Measurements from ENCODE around the gene ATOX1.
A peak's percentile ranks its signal among the peaks of the same experiment; 100 is the strongest.

The ATOX1 gene

DNA sequence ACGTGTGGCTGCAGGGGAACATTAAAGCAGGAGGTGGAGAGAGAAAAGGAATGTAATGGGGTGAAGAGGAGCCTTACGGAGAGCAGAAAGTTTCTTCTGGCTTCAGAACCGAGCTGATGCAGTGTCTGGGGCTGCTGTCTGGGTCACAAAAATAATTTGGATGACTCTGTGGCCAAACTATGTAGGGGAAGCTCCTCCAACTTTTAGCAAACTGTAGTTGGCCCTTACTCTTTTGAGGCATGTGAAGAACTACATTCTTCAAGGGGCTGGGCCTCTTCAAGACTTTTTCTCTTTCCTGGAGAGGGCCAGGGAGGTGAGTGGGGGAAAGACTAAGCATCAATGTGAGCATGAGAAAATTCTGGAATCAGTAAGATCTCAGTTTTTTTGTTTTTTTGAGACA is 39.8 kb downstream of the ATOX1 start:
- Mint-ChIP-seq H3K4me1 (peaks cover 22% of the 10 kb centered on the region), H3K27me3 (ENCODE audit: low read depth, poor library complexity) (peaks cover 2% of the 10 kb centered on the region), H3K27ac (no peak overlapping the region), H3K36me3 (ENCODE audit: low read depth) (peaks cover 5% of the 10 kb centered on the region), H3K9me3 (peaks cover 15% of the 10 kb centered on the region), H3K4me3 (no peak overlapping the region)
- TF ChIP-seq, protein P1, sequence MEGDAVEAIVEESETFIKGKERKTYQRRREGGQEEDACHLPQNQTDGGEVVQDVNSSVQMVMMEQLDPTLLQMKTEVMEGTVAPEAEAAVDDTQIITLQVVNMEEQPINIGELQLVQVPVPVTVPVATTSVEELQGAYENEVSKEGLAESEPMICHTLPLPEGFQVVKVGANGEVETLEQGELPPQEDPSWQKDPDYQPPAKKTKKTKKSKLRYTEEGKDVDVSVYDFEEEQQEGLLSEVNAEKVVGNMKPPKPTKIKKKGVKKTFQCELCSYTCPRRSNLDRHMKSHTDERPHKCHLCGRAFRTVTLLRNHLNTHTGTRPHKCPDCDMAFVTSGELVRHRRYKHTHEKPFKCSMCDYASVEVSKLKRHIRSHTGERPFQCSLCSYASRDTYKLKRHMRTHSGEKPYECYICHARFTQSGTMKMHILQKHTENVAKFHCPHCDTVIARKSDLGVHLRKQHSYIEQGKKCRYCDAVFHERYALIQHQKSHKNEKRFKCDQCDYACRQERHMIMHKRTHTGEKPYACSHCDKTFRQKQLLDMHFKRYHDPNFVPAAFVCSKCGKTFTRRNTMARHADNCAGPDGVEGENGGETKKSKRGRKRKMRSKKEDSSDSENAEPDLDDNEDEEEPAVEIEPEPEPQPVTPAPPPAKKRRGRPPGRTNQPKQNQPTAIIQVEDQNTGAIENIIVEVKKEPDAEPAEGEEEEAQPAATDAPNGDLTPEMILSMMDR (IDR thresholded peaks at IDR 0.05), result no peak
- DNase-seq, result no peak

GRCh38 chr5:151718153-151718552 is 40.3 kb downstream of the ATOX1 start:
- no peak for DNase-seq
- H3K27ac Mint-ChIP-seq, result no peak overlapping the region
- no peak overlapping the region for H3K4me3 Mint-ChIP-seq
- TF ChIP-seq, protein P1 (IDR thresholded peaks at IDR 0.05), result no peak
- H3K9me3 Mint-ChIP-seq, result peaks cover 18% of the 10 kb centered on the region
- H3K4me1 Mint-ChIP-seq, result peaks cover 22% of the 10 kb centered on the region
- peaks cover 2% of the 10 kb centered on the region for H3K27me3 Mint-ChIP-seq (ENCODE audit: low read depth, poor library complexity)
- peaks cover 5% of the 10 kb centered on the region for H3K36me3 Mint-ChIP-seq (ENCODE audit: low read depth)

DNA sequence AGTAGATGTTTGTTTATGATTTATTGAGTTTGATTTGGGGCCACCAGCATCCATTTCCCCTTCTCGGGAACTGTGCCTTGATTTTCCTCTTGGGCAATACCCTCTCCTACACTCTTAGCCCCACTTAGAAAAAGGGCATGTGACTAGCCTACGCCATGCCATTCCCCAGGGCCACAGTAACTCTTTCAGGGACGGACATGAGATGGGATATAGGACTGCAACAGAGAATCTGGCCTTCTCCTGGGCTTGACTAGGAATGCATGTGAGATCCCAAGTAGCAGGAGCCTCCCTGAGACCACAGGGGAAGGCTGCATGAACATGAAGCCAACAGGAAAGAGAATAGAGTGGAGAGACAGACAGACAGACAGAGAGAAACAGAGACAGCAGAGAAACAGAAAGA is 41.0 kb downstream of the ATOX1 start:
- peak overlapping the region; percentile 2 for H3K27ac Mint-ChIP-seq
- H3K4me1 Mint-ChIP-seq, result peaks cover 22% of the 10 kb centered on the region
- peaks cover 24% of the 10 kb centered on the region for H3K9me3 Mint-ChIP-seq
- H3K4me3 Mint-ChIP-seq, result no peak overlapping the region
- H3K36me3 Mint-ChIP-seq (ENCODE audit: low read depth), result peaks cover 5% of the 10 kb centered on the region
- peaks cover 2% of the 10 kb centered on the region for H3K27me3 Mint-ChIP-seq (ENCODE audit: low read depth, poor library complexity)
- TF ChIP-seq, protein P1 (IDR thresholded peaks at IDR 0.05), result no peak
- no peak for DNase-seq

- no peak for DNase-seq
- Mint-ChIP-seq H3K36me3 (ENCODE audit: low read depth) (no peaks in the 10 kb centered on the region), H3K4me3 (no peak overlapping the region), H3K27me3 (ENCODE audit: low read depth, poor library complexity) (no peaks in the 10 kb centered on the region), H3K4me1 (peaks cover 22% of the 10 kb centered on the region), H3K9me3 (peaks cover 19% of the 10 kb centered on the region), H3K27ac (no peak overlapping the region)
- TF ChIP-seq, protein P1 (IDR thresholded peaks at IDR 0.05), result no peak
Observed at GRCh38 chr5:151709109-151709735, 49.2 kb downstream of the ATOX1 start.

- Mint-ChIP-seq H3K4me3 (no peak overlapping the region), H3K9me3 (peaks cover 15% of the 10 kb centered on the region), H3K27ac (peak overlapping the region; percentile 19), H3K36me3 (ENCODE audit: low read depth) (no peaks in the 10 kb centered on the region), H3K27me3 (ENCODE audit: low read depth, poor library complexity) (no peaks in the 10 kb centered on the region), H3K4me1 (peaks cover 28% of the 10 kb centered on the region)
- TF ChIP-seq, protein P1 (IDR thresholded peaks at IDR 0.05), result no peak
- DNase-seq, result no peak
Observed at GRCh38 chr5:151708126-151708525, 50.3 kb downstream of the ATOX1 start.

- Mint-ChIP-seq H3K36me3 (ENCODE audit: low read depth) (no peaks in the 10 kb centered on the region), H3K27ac (no peak overlapping the region), H3K27me3 (ENCODE audit: low read depth, poor library complexity) (no peaks in the 10 kb centered on the region), H3K4me1 (peaks cover 30% of the 10 kb centered on the region), H3K9me3 (peaks cover 10% of the 10 kb centered on the region), H3K4me3 (no peak overlapping the region)
- TF ChIP-seq, protein P1 (IDR thresholded peaks at IDR 0.05), result no peak
- no peak for DNase-seq
Observed at GRCh38 chr5:151707567-151707966, 50.9 kb downstream of the ATOX1 start.

Measured in nephron progenitor cell (in vitro differentiated cells).